Motor neuron (in vitro differentiated cells): ENCODE results near the gene TMEM109. TPM values are rescaled to one million over a fixed set of nuclear protein-coding genes. Genes with fewer than 3 reads are reported as not detected.
A peak's percentile ranks its signal among the peaks of the same experiment; 100 is the strongest.

Experiments used
- ATAC-seq, 8 experiments: fragments of 200-7000 bp; cut with Tn5 transposase; replicated peaks in 6 of 8; 2 replicates each; pipeline ENCODE4 v1.8.0; 2021; ENCODE audit warnings: mild to moderate bottlenecking in 8 of 8, moderate library complexity in 8 of 8
- H3K27ac ChIP-seq, 2 donors: fragments of 250-450 bp; sonication (Bioruptor Pico); 2 replicates each; pipeline ENCODE4 v1.9.0; 2021; ENCODE audit warnings: antibody characterized with exemption in 2 of 2, mild to moderate bottlenecking in 2 of 2, moderate library complexity in 1 of 2
- H3K4me1 ChIP-seq, 2 donors: fragments of 250-450 bp; sonication (Bioruptor Pico); replicated peaks in 1 of 2; 2 replicates each; pipeline ENCODE4 v1.6.1; 2021; ENCODE audit warnings: antibody characterized with exemption in 2 of 2, mild to moderate bottlenecking in 2 of 2, moderate library complexity in 1 of 2
- H3K4me3 ChIP-seq, 5 donors: fragments of 250-450 bp; sonication (Bioruptor Pico); 2 replicates each; pipeline ENCODE4 v1.9.0; 2021; ENCODE audit warnings: antibody characterized with exemption in 5 of 5, mild to moderate bottlenecking in 5 of 5, moderate library complexity in 4 of 5
- WGBS, 10 experiments: fragments of 450-650 bp; shearing (Covaris generic); methylation state at CpG; one replicate each; pipeline ENCODE4 v1.0.0; 2022; 5-methylcytosine and 5-hydroxymethylcytosine counted together
- in situ Hi-C, 9 experiments: fragments of 400-800 bp; cut with MboI; loops; one replicate each; pipeline ENCODE4 v1.15.0; 2021; ENCODE audit warnings: low sequenced_read_pairs in 9 of 9, low pct_unique_long_range_greater_than_20kb in 2 of 9; ENCODE audit not compliant: unreplicated experiment in 9 of 9
- total RNA-seq, 8 experiments: library from RNA; unstranded; fragments of 300-600 nt; gene quantifications; 2 replicates each; pipeline versions ENCODE4 v1.2.3 to v1.2.4, GENCODE V29; 2022

TMEM109 gene
- total RNA-seq, 8 experiments from 2014 or later: 5.1 to 72.7 (median 28.6) TPM

DNA sequence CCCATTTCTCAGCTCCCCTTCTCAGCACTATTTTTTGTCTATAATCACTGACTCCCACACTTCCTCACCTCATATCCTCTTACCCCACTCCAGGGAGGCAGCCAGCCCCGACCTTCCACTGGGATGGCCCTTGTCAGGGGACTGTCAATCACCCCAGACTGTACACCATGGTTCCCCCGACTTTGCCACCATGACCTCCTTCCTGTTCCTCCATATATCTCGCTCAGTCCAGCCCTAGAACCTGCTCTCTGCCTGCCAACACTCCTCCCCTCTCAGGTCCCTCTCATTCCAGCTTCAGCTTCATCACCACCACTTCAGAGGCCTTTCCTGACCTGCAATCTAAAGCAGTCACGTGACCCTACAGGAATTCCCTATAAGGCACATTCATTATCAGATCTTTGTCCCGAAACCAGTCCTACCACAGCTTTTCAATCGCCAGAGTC lies 24.1 kb upstream of the TMEM109 start:
- Histone ChIP-seq H3K4me3 (no peak overlapping the region), H3K27ac (no peak overlapping the region), H3K4me1 (no peaks in the 10 kb centered on the region)
- 67 to 100% (median 86%) methylated on average over 1 to 5 of the region's 6 CpGs; no CpG with 5 or more reads in 1 of the 10 experiments for WGBS, 10 experiments
- ATAC-seq: no peak
- in situ Hi-C loops: loop anchor here in 1 of 9 experiments (10.0 kb wide), 1 partner anchor 55 kb away; no protein-coding TSS in a partner anchor

DNA sequence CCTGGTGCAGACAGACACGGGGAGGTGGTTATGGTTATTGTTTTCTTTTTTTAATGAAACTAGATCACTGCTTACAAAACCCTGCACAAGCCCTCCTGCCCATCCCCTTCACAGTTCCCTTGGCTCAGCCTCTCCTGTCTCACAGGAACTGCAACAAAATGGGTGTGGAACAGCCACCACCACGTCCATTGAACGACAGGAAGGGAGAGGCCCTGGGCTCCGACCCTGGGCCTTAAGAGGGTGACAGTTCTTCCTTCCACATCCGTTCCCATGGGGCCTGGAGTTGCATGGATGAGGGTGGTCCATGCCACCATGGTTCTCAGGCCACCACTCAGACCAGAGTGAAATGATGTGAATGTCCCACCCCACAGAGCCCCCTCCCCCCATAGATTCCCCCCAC lies 23.3 kb upstream of the TMEM109 start:
- Histone ChIP-seq H3K4me1 (no peaks in the 10 kb centered on the region), H3K27ac (no peak overlapping the region), H3K4me3 (no peak overlapping the region)
- ATAC-seq: no peak
- in situ Hi-C loops: loop anchor here in 1 of 9 experiments (10.0 kb wide), 1 partner anchor 56 kb away; no protein-coding TSS in a partner anchor
- 73 to 100% (median 90%) methylated on average over 1 to 3 of the region's 5 CpGs; no CpG with 5 or more reads in 6 of the 10 experiments for WGBS, 10 experiments

DNA sequence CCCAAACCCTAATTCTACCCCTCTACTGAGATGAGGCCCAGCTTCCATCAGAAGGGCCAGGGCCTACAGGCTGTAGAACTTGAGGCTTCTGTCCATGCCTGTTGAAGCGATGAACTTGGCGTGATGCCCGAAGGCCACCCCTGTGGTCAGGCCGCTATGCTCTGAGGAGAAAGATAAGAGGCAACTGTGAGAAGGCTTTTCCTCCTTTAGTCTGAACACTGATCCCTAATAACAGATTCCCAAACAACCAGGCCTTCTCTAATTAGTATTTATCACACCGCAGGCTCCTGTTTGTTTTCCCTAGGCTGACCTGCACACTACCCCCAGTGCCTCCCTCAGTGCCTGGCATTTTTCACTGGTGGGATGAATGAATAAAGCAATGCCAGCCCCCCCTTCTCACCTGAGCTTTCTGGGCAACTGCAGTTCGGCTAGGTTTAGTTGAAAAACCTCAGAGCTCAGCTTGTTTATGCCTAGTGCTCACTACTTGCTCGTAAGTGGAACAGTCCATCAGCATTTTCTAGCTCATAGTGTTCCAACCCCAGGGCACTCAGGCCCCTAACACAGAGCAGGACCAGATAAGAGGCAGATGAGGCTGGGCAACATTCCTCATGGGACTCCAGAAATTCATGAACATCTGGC lies 22.7 kb upstream of the TMEM109 start:
- no peaks in the 10 kb centered on the region for H3K4me1 ChIP-seq
- no peak overlapping the region for H3K27ac ChIP-seq
- H3K4me3 ChIP-seq: no peak overlapping the region
- in situ Hi-C loops: loop anchor here in 1 of 9 experiments (10.0 kb wide), 1 partner anchor 56 kb away; no protein-coding TSS in a partner anchor
- no peak for ATAC-seq
- WGBS, 10 experiments: 75 to 100% (median 96%) methylated on average over 1 to 4 of the region's 7 CpGs; no CpG with 5 or more reads in 2 of the 10 experiments

DNA sequence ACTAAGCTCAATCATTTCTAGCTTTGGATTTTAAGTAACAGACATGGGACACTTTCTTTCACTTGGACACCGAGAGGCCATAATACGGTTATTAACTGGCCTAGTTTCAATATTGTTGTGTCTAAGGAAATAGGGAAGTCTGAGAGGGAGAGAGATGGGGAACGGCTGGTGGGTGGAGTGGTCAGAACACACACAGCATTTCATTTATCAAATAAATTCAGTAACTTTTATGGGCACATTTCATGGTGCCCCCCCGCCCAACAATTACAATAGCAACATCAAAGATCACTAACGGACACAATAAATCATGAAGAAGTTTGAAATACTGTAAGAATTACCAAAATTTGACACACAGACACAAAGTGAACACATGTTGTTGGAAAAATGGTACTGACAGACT lies 18.3 kb upstream of the TMEM109 start:
- no peak for ATAC-seq
- WGBS, 10 experiments: 71 to 100% (median 94%) methylated on average over 1 to 5 of the region's 5 CpGs
- in situ Hi-C loops: loop anchor here in 1 of 9 experiments (10.0 kb wide), 1 partner anchor 61 kb away; no protein-coding TSS in a partner anchor
- H3K4me1 ChIP-seq: no peaks in the 10 kb centered on the region
- no peak overlapping the region for H3K27ac ChIP-seq
- H3K4me3 ChIP-seq: no peak overlapping the region

DNA sequence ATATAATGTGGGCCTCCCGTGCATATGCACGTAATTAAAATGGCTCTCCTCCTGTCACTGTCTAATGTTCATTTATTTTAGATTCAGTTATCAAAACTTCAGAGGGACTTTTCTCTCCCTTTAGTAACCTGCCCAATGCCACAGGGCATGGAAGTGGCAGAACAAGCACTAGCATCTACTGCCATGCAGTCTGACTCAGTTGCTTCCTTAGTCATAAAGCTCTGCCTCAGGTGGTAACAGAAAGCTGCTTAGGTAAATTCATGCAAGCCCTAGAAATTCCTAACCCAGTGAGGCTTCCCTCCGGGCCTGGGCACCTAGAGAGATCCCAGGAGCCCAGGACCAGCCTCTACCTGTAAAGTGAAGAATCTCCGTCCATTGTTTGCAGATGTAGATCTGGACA lies 16.5 kb upstream of the TMEM109 start:
- no peak for ATAC-seq
- no peak overlapping the region for H3K27ac ChIP-seq
- in situ Hi-C loops: loop anchor here in 1 of 9 experiments (10.0 kb wide), 1 partner anchor 63 kb away; no protein-coding TSS in a partner anchor
- WGBS, 10 experiments: 71 to 96% (median 86%) methylated on average over 2 to 4 of the region's 4 CpGs; no CpG with 5 or more reads in 3 of the 10 experiments
- no peaks in the 10 kb centered on the region for H3K4me1 ChIP-seq
- no peak overlapping the region for H3K4me3 ChIP-seq

DNA sequence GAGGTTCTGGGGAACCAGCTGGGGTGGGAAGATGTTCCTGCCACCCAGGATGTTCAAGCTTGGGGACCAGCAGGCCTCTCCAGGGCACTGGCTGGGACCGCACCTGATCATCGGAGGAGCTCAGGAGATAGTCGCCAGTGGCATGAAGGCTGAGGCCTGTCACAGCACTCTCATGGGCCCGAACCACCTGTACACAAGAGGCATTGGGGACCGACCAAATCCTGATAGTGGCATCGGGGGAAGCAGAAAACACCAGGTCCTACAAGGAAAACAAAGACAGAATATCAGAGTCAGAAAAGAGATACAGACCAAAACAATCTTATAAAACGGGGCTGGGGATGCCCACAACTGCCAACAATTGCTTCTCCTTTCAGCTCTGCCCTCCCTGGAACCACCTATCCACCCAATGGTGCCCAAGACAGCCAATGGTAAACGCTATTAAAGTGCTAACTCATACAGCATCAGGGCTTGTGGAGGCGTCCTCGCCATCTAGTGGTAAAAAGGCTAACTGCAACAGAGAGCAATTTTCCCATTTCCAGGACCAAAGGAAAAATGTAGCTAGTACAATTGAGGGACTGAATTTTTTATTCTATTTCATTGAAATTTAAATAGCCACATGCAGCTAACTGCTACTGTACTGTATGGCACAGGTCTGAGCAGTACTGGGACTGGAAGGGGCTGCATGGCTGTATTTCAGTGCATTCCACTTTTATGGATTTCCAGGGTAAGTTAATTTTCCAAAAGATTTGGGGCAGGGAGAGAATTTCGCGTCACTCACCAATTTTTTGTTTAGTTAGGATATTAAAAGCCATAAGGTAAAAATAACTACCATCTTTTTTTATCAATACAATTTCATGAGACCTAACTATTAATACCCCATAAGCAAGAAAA lies 14.7 kb upstream of the TMEM109 start:
- H3K4me1 ChIP-seq: peaks cover 1% of the 10 kb centered on the region in 2 donors
- H3K27ac ChIP-seq: no peak overlapping the region
- WGBS, 10 experiments: 42 to 67% (median 58%) methylated on average over 1 to 12 of the region's 12 CpGs
- H3K4me3 ChIP-seq: no peak overlapping the region
- peak; percentile 56 to 93 (median 74) for ATAC-seq
- in situ Hi-C loops: loop anchor here in 1 of 9 experiments (10.0 kb wide), 1 partner anchor 64 kb away; no protein-coding TSS in a partner anchor

DNA sequence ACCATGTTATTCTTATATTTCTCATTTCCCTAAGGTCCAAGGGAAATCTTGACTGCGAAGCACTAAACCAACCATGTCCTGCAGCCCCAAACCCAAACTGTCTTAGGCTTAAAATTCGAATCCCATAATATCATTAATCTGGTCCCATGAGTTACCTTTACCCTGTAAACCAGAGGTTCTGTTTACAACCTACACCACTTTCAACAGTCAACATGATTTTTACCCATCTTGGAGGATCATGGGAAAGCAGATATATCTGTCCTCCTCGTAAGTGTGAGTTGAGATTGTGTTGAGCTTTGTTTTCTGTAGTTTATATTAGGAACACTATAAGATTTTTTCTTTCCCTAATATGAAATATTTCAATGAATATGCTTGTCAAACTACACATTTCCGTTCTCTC lies 14.0 kb upstream of the TMEM109 start:
- peaks cover 8% of the 10 kb centered on the region in 2 donors for H3K4me1 ChIP-seq
- whole genome bisulfite sequencing, 10 experiments: 20 to 100% (median 87%) methylated on average over 1 to 4 of the region's 4 CpGs
- no peak overlapping the region for H3K27ac ChIP-seq
- ATAC-seq: no peak
- in situ Hi-C loops: loop anchor here in 1 of 9 experiments (10.0 kb wide), 1 partner anchor 65 kb away; no protein-coding TSS in a partner anchor
- H3K4me3 ChIP-seq: no peak overlapping the region

DNA sequence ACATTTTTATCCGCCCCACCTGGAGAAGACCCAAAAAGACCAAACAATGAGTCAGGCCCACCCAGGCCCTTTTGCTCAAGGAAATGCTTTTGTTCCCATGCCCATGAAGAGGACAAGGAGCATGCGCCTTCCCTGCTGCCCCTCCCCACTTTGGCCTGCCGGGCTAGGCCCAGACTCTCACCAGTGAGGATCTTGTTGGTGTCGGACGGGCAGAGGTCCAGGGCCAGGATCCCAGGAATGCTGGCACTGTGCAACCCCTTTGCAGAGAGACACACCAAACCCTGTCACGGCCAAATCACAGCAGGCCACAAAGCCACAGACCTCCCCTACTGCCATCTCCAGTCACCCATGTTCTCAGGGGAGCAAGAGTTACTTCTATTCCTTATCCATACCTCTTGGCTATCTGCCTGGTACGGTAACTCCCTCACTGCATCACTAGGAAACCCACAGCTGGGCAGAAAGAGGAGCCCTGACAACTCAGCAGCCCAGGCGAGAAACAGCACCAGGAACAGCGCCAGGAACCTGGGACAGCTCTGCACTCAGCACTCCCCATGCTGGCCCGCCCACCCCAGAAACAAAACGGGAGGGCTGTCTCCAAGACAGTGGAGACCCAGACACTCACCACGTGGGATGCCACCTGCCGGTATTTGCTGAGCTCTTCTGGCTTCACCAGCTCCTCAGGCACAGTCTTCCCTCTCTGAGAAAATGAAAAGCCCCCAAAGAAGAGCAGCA lies 13.1 kb upstream of the TMEM109 start:
- no peak overlapping the region for H3K4me3 ChIP-seq
- ATAC-seq: no peak
- in situ Hi-C loops: no loop called here
- H3K27ac ChIP-seq: no peak overlapping the region
- peaks cover 11 to 12% of the 10 kb centered on the region in 2 donors for H3K4me1 ChIP-seq
- 32 to 100% (median 93%) methylated on average over 1 to 6 of the region's 13 CpGs; no CpG with 5 or more reads in 5 of the 10 experiments for WGBS, 10 experiments

DNA sequence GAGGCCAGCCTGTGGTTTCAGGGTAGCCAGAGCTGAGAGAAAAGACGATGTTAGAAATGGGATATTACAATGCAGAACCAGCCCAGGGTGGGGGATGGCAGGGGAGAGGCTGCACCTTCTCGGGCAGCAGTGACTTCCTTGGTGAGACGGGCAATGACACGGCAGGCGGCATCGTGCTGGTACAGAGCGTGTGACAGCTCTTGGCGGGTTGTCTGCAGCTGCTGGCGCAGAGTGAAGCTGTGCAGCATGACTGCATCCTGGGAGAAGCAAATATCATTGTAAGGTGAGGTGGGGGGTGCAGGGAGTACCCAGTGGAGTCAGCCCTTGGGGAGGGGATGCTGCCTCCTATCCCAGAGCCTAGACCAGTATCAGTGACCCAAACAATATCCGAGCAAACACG lies 11.3 kb upstream of the TMEM109 start:
- H3K27ac ChIP-seq: no peak overlapping the region
- in situ Hi-C loops: no loop called here
- WGBS, 10 experiments: 100% methylated on average over 2 to 4 of the region's 11 CpGs; no CpG with 5 or more reads in 8 of the 10 experiments
- peaks cover 11 to 12% of the 10 kb centered on the region in 2 donors for H3K4me1 ChIP-seq
- no peak for ATAC-seq
- H3K4me3 ChIP-seq: no peak overlapping the region

DNA sequence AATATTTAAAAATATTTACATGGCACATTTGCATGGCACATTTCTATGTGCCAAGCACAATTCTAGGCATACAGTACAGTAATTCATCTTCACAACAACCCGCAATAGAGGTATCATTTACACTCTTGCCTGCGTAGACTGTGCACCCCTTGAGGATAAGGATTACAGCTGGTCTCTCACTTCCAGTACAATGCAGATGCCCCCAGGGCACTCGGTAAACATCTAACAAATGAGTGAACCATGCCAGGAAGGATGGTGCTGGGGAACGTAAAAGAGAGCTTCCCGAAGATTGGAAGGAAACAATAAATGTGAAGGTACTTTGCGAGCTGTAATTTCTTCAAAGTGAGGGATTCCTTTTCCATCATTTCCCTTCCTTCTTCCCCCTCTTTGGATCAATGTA lies 8.9 kb upstream of the TMEM109 start:
- 0 to 80% (median 54%) methylated on average over 1 to 6 of the region's 6 CpGs for WGBS, 10 experiments
- Histone ChIP-seq H3K4me3 (peak overlapping the region; percentile 55 to 93 (median 83)), H3K27ac (peak overlapping the region; percentile 86 to 89), H3K4me1 (peaks cover 11 to 12% of the 10 kb centered on the region in 2 donors)
- peak in 1 of 8 experiments; percentile 2 for ATAC-seq
- in situ Hi-C loops: no loop called here

DNA sequence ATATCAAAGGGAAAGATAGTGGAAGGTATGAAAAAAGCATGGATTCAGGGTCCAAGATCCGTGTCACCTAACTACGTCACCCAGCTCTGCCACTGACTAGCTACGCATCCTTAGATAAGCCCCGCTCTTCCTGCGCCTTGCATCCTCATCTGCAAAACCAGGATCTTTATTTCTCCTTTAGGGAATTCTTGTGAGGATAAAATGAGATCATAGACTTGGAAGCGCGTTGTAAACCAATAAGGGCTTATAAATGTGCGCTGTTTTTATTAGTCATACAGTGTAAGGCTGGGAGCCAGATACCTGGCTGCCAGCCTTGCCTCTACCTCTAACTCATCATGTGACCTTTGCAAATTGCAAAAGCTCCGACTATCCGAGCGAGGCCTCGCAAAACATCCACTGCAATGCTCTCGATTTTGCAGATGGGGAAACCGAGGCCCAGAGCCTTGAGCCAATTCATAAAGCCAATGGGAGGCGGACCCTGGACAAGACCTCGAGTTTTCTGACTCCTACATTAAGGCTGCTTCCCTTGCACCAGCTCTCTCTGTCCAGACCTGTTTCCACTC lies 8.3 kb upstream of the TMEM109 start:
- Histone ChIP-seq H3K27ac (peak overlapping the region; percentile 86 to 89), H3K4me3 (peak overlapping the region; percentile 55 to 93 (median 83)), H3K4me1 (peaks cover 11 to 12% of the 10 kb centered on the region in 2 donors)
- in situ Hi-C loops: no loop called here
- WGBS, 10 experiments: 0 to 13% (median 6%) methylated on average over 3 to 14 of the region's 16 CpGs; no CpG with 5 or more reads in 1 of the 10 experiments
- peak in 3 of 8 experiments; percentile 1 to 3 (median 1) for ATAC-seq
